CD4-positive, alpha-beta T cell treated with Interleukin-2 at 100 ng/mL for 4 hours (primary cell): ENCODE measurements around the gene EPN3.
A peak's percentile ranks its signal among the peaks of the same experiment; 100 is the strongest.

ENCODE experiments used
- DNase-seq: peaks from one replicate; pipeline ENCODE4 v3.0.0-alpha.2; 2020; ENCODE audit warnings: low spot score

EPN3 gene

GRCh38 chr17:50532452-50533024 lies at the start of gene EPN3:
TSS of gene EPN3 (plus strand) at chr17:50532735. CDS start at chr17:50536557, 3,822 bp downstream.
- no peak for DNase-seq

GRCh38 chr17:50483266-50483665 lies 49.3 kb upstream of the EPN3 start:
- no peak for DNase-seq

- DNase-seq: no peak
Observed at GRCh38 chr17:50484386-50485155, 48.0 kb upstream of the EPN3 start.

- no peak for DNase-seq
Observed at GRCh38 chr17:50487213-50488096, 45.1 kb upstream of the EPN3 start.

- no peak for DNase-seq
Observed at GRCh38 chr17:50488880-50489279, 43.7 kb upstream of the EPN3 start.

GRCh38 chr17:50491505-50491904 lies 41.0 kb upstream of the EPN3 start:
- DNase-seq: no peak

GRCh38 chr17:50492214-50492613 lies 40.3 kb upstream of the EPN3 start:
- DNase-seq: no peak

- no peak for DNase-seq
Observed at GRCh38 chr17:50493744-50494143, 38.8 kb upstream of the EPN3 start.

GRCh38 chr17:50495217-50495823 lies 37.2 kb upstream of the EPN3 start:
- DNase-seq: no peak

GRCh38 chr17:50495918-50496317 lies 36.6 kb upstream of the EPN3 start:
- DNase-seq: no peak

GRCh38 chr17:50498021-50498874 lies 34.3 kb upstream of the EPN3 start:
- no peak for DNase-seq

GRCh38 chr17:50499270-50499669 lies 33.3 kb upstream of the EPN3 start:
- no peak for DNase-seq

- DNase-seq: no peak
Observed at GRCh38 chr17:50499721-50500120, 32.8 kb upstream of the EPN3 start.

- peak; percentile 46 for DNase-seq
Observed at GRCh38 chr17:50501054-50501453, 31.5 kb upstream of the EPN3 start.

- DNase-seq: no peak
Observed at GRCh38 chr17:50502301-50502990, 30.1 kb upstream of the EPN3 start.

- DNase-seq: no peak
Observed at GRCh38 chr17:50505591-50506130, 26.9 kb upstream of the EPN3 start.

GRCh38 chr17:50506298-50506697 lies 26.2 kb upstream of the EPN3 start:
- no peak for DNase-seq

GRCh38 chr17:50507871-50508572 lies 24.5 kb upstream of the EPN3 start, which contains the start of gene MYCBPAP:
TSS of gene MYCBPAP (plus strand) at chr17:50508439. CDS start at chr17:50508675, 236 bp downstream.
- DNase-seq: peak; percentile 73

- DNase-seq: no peak
Observed at GRCh38 chr17:50508573-50509460, 23.7 kb upstream of the EPN3 start.
